Measurements from ENCODE around the gene RHBDL2.
"Not testable (repeated sequence)": the region's sequence is repeated elsewhere in the genome, so short reads cannot be mapped to it uniquely, and the experiment has no call there.

The RHBDL2 gene

GRCh38 chr1:38941527-38942019, at the start of gene RHBDL2:
Gene RHBDL2, minus strand, starts transcription at chr1:38941830. Its CDS starts 22,618 bp downstream, at chr1:38919212.
- peak; percentile 25 for DNase-seq (ENCODE audit: low spot score)
- FAIRE-seq: no peak

DNA sequence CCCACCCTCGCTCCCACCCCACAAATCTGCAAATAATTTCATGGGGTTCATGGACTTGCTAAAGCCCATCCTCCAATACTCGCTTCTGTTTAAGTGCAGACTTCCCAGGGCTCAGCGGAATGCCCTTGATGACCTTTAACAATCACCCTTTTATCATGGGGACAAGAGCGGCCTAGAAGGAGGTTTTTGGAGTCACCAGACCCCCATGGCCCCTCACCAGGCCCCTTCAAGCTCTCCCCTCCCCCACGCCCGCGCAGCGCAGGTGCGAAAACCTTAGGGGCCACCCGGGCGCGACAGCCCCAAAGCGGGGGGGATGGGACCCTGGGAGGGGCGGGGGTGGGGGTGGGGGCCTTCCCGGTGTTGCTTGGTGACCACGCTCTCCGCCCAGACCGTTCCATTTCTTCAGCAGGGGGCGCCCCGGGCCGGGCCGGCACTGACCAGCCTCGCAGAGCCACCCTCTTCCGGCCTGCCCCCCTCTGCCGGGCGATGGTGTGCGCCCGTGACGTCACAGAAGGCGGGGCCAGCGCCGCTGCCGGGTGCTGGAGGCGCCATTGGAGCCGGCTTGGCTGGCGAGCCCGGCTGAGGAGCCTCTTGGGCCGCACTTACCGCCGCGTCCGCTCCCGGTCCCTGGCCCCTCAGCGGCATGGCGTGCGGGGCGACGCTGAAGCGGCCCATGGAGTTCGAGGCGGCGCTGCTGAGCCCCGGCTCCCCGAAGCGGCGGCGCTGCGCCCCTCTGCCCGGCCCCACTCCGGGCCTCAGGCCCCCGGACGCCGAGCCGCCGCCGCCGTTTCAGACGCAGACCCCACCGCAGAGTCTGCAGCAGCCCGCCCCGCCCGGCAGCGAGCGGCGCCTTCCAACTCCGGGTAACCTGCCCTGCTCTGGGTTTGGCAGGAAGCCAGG, 49.4 kb upstream of the RHBDL2 start, which contains the start of gene AKIRIN1:
Gene AKIRIN1, plus strand, starts transcription at position 539 of the 900 bp plus-strand sequence. Its CDS starts 105 bp downstream, at position 644.
- DNase-seq (ENCODE audit: low spot score) (peak; percentile 99), FAIRE-seq (no peak)

DNA sequence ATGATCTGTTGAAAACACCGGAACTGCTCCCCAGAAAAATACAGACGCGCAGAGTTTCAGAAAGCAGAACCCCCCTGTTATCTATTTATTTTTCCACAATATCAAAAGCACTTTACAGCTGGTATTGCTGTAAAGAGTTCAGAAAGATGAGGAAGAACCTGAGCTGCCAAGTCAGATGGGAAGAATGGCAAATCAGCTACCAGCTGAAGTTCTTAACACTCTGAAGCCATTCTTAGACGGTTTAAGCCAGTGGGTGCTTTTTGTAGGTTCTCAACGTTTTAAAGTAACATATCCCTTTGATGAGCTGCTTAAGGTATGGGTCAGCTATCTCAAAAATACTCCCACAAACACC, 48.7 kb upstream of the RHBDL2 start:
- DNase-seq (ENCODE audit: low spot score): no peak
- FAIRE-seq: no peak

DNA sequence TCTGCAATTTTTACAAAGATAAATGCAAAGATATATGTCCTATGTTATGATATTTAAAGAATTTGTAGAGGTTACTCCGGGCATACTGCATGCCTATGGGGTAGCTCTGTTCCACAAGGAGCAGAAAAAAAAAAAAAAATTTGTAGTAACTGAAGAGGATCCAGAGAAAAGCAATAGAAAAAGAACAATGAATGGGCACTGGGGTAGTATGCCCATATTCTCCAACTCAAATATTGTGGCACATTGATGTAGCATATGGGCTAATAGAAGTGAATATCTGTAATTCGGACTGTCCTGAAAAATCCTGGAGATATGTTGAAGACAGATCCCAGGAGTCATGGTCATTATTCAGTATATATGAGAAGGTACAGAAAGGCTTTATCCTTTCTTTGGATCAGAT, 48.3 kb upstream of the RHBDL2 start:
- FAIRE-seq: no peak
- no peak for DNase-seq (ENCODE audit: low spot score)

DNA sequence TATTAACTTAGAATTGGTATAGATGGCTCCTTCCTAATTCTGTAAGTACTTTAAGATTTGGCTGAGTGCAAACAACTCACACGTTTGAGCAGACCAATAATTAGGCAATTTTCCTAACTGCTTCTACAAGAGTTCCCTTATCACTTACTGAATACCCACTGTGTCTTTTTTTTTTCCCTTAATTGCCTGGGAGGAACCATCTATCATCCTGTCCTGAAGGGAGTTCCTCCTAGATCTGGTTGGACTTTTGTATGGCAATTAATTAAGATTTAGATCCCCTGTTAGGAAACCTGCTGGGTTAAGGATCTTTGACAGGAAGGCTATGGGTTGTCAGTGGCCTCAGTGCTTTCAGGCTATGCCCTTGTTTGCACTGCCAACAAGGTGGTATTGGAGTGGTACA, 37.8 kb upstream of the RHBDL2 start:
- not testable (repeated sequence) for FAIRE-seq; DNase-seq (ENCODE audit: low spot score)

DNA sequence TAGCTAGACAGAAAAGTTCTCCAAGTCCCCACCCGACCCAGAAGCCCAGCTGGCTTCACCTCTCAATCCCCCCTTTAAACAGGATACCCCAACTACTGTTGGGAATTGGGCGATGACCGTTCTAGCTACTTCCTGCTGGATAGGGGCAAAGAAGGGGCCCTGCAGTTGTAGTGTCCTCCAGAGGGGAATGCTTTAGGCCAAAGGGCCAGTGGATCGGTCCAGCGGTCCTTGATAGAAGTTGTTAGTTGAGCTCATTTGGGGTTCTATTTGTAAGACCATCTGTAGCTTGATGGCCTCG, 36.6 kb upstream of the RHBDL2 start:
- not testable (repeated sequence) for DNase-seq (ENCODE audit: low spot score); FAIRE-seq

DNA sequence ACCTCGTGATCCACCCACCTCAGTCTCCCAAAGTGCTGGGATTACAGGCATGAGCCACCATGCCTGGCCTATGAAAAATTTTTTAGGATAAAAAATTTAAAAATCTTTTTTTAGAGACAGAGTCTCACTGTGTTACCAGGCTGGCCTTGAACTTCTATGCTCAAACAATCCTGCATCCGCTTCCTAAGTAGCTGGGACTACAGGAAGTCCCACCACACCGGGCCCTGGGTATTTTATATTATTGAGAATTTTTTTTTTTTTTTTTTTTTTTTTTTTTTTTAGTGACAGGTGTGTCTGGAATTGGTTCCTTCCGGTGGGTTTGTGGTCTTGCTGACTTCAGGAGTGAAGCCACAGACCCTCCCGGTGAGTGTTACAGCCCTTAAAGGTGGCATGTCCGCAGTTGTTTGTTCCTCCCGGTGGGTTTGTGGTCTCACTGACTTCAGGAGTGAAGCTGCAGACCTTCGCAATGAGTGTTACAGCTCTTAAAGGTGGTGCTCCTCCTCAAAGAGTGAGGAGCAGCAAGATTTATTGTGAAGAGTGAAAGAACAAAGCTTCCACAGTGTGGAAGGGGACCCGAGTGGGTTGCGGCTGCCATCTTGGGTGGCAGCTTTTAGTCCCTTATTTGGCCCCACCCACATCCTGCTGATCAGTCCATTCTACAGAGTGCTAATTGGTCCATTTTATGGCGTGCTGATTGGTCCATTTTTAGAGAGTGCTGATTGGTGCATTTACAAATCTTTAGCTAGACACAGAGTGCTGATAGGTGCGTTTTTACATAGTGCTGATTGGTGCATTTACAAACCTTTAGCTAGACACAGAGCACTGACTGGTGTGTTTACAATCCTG, 36.0 kb upstream of the RHBDL2 start:
- DNase-seq (ENCODE audit: low spot score); FAIRE-seq: not testable (repeated sequence)

- FAIRE-seq: no peak
Observed at GRCh38 chr1:38973659-38974437, 32.2 kb upstream of the RHBDL2 start.

DNA sequence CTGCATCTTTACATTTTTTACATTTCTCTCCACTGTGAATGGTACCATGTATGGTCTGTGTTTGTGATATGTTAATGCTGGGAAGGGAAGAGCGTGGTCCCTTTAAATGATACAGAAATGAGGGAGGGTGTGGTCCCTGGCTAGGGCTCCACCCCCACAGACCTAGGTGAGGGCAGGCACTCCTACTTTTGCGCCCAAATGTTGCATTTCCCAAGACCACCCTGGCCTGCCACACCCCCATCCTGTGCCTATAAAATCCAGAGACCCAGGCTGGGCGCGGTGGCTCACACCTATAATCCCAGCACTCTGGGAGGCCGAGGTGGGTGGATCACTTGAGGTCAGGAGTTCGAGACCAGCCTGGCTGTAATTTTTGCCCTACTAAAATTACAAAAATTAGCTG, 31.5 kb upstream of the RHBDL2 start:
- FAIRE-seq; DNase-seq (ENCODE audit: low spot score): not testable (repeated sequence)

More at GRCh38 chr1:38973659-38974437, 32.2 kb upstream of the RHBDL2 start:
- DNase-seq (ENCODE audit: low spot score): no peak

DNA sequence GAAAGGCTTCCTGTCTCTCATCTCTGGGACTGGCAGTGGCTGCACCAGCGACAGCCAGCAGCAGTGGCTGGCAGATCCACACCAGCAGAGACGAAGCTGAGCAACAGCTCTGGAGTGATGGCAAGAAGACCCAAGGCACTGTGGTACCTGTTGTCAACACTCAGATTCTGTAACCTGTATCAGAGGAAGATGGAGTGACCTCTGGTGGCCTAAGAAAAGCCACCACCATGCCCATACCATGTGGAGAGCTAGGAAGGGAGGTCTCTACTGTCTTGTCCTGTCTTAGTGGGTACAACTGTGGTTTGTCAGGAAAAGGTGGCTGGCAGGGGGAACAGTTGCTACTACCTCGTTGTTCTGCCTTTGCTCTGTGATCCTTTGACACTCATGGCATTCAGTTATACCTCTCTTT, 22.5 kb upstream of the RHBDL2 start:
- no peak for FAIRE-seq
- no peak for DNase-seq (ENCODE audit: low spot score)

GRCh38 chr1:38962560-38962959, 20.9 kb upstream of the RHBDL2 start:
- DNase-seq (ENCODE audit: low spot score) (no peak), FAIRE-seq (peak; percentile 23)

- FAIRE-seq (peak; percentile 32), DNase-seq (ENCODE audit: low spot score) (peak; percentile 54)
Observed at GRCh38 chr1:38962113-38962512, 20.5 kb upstream of the RHBDL2 start.

DNA sequence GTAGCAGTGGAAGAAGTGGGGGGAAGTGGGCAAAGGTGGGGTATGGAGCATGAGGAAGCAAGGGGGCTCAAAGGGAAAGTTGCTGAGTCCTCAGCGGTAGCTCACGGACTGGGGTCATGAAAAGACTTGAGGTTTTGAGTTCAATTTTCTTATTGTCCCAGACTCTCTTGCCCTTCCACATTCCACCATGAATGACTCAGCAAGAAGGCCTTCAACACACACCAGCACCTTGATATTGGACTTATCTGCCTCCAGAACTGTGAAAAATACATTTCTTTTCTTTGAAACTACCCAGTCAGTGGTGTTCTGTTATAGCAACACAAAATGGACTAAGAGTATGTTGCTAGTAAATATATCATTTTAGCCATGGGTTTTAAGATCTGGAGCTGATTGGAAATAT, 17.3 kb upstream of the RHBDL2 start:
- DNase-seq (ENCODE audit: low spot score): peak; percentile 57
- no peak for FAIRE-seq

DNA sequence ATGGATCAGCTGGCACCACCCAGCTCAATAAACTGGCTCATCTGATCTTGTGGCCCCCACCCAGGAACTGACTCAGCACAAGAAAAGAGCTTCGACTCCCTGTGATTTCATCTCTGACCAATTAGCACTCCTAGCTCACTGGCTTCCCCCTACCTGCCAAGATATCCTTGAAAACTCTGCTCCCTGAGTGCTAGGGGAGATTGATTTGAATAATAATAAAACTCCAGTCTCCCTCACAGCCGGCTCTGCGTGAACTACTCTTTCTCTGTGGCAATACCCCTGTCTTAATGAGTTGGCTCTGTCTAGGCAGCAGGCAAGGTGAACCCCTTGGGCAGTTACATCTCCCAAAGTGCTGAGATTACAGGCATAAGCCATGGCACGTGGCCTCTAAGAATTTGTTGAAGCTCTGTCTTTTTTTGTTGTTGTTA, 11.8 kb upstream of the RHBDL2 start:
- DNase-seq (ENCODE audit: low spot score) (no peak), FAIRE-seq (no peak)

DNA sequence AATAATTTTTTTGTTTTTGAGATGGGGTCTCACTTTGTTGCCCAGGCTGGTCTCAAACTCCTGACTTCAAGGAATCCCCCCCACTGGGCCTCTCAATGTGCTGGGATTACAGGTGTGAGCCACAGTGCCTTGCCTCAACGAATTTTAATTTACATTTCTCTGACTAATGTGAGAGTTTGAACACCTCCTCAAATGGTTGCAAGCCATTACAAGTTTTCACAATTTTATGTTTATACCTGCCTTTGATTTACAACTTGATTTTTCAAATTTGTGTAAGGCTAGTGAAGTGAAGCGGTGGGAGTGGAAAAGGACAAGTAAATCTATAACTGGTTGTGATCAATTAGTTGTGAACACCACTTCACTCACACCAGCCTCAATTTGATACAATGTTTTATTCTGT, 8.9 kb upstream of the RHBDL2 start:
- FAIRE-seq (no peak), DNase-seq (ENCODE audit: low spot score) (no peak)

- FAIRE-seq (no peak), DNase-seq (ENCODE audit: low spot score) (no peak)
Observed at GRCh38 chr1:38944547-38944946, 2.9 kb upstream of the RHBDL2 start.

DNA sequence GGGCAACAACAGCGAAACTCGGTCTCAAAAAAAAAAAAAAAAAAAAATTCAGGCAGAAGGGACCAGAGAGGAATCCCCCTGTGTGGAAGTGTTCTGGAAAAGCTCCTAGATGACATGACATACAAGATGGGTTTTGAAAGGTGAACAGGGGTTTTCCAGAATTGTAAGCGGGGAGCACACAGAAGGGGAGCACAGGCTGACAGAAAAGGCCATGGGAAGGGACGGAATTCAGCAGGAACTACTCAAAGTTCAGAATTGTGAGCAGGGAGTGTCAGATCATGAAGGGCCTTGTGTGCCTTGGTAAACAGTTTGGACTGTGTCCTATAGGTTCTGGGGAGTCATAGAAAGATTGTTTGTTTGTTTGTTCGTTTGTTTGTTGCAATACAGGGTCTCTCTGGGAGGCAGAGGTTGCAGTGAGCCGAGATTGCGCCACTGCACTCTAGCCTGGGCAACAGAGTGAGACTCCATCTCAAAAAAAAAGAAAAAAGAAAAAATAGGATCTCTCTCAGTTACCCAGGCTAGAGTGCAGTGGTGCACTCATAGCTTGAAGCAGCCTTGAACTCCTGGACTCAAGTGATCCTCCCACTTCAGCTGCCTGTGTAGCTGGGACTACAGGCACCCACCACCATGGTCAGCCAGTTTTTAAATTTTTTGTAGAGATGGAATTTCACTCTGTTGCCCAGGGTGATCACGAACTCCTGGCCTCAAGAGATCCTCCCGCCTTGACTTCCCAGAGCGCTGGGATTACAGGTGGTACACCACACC, 1.2 kb upstream of the RHBDL2 start:
- DNase-seq (ENCODE audit: low spot score): no peak
- no peak for FAIRE-seq

- no peak for DNase-seq (ENCODE audit: low spot score)
- no peak for FAIRE-seq
Observed at GRCh38 chr1:38941093-38941492, 537 bp downstream of the RHBDL2 start.

- FAIRE-seq: no peak
- no peak for DNase-seq (ENCODE audit: low spot score)
Observed at GRCh38 chr1:38940339-38941047, 1.1 kb downstream of the RHBDL2 start.

DNA sequence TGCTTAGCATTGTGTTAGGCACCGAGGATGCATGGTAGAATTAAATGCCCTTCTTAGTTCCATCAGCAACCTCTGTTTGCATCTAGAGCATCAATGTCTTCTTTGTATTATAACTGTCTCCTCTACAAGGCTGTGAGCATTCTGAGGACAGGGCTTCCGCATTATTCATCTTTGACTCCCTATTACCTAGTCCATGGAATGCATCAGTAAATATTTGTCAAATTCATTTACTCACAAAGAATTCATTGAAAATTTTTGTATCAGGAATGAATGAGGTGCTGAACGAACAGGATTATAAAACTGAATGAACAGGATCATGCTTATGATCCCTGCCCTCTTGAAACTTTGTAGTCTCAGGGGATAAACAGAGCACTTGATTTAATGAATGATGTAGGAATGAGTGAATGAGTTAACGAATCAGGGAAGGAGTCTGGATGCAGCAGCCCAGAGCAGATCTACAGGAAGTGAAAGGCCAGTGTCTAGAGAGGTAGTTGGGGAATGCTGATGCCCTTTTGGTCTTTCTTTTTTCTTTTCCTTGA, 2.8 kb downstream of the RHBDL2 start:
- no peak for FAIRE-seq
- DNase-seq (ENCODE audit: low spot score): no peak

All from urothelium cell line (cell line).